Lower leg skin (tissue), 4 donors: ENCODE data around the gene PSG7. TPM values are rescaled to one million over a fixed set of nuclear protein-coding genes. Genes with fewer than 3 reads are reported as not detected.
"Not testable (repeated sequence)": the region's sequence is repeated elsewhere in the genome, so short reads cannot be mapped to it uniquely, and the experiment has no call there.

ENCODE experiments used
- DNase-seq, 2 donors: peaks; one replicate each; pipeline ENCODE4 v3.0.0-alpha.2; 2019; ENCODE audit warnings: low spot score in 2 of 2
- H3K4me3 ChIP-seq: fragments of 200-600 bp; sonication (generic); 2 replicates; pipeline ENCODE4 v1.5.1; 2017; ENCODE audit warnings: mild to moderate bottlenecking, low read depth; ENCODE audit not compliant: poor library complexity, severe bottlenecking
- POLR2A ChIP-seq, 2 donors: fragments of 450-650 bp; IDR thresholded peaks; one replicate each; pipeline ENCODE4 v1.6.1; 2016 to 2017; ENCODE audit warnings: antibody characterized with exemption in 2 of 2, mild to moderate bottlenecking in 1 of 2, moderate library complexity in 1 of 2
- WGBS, 2 donors: methylation state at CpG; one replicate each; pipeline ENCODE4 v1.1.5; 2018; 5-methylcytosine and 5-hydroxymethylcytosine counted together
- intact Hi-C: fragments of 100-400 bp; cut with DNase I; formaldehyde crosslinking; loops from one replicate; pipeline ENCODE4 v1.15.0; 2023; ENCODE audit warnings: low total_unique reads
- total RNA-seq, 4 donors: library from RNA; depleted of rRNA; stranded (reverse); fragments of >200 nt; gene quantifications; one replicate each; pipeline ENCODE4 v1.1.0, GENCODE V29; 2016
- TF ChIP-seq, protein P1 (sequence below), 3 donors: fragments of 450-650 bp; IDR thresholded peaks; one replicate each; pipeline ENCODE4 v1.5.1; 2016; ENCODE audit warnings: antibody characterized with exemption in 3 of 3, mild to moderate bottlenecking in 3 of 3, moderate library complexity in 2 of 3

The PSG7 gene
- total RNA-seq, 4 donors from 2014 or later = 0.25 to 7.4 (median 1.8) TPM

DNA sequence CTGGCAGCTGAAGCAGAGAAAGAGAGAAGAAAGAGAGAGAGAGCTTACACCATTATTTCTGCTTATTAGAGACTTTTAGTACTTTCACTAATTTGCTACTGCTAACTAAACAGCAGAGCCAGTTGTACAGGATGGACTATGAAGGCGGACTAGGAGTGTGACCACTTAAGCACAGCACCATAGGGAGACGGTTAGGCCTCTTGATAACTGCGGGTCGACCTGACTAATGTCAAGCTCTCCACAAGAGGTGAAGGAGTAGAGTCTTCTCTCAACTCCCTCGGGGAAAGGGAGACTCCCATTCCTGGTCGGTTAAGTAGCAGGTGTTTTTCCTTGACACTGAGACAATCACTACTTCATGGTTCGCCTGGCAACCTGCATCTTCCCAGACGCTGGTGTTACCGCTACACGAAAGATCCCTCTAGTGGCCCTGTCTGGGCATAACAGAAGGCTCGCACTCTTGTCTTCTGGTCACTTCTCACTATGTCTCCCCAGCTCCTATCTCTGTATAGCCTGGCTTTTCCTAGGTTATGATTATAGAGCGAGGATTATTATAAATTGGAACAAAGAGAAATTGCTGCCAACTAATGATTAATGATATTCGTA lies 5.3 kb upstream of the PSG7 start:
- no peak for TF ChIP-seq POLR2A (IDR thresholded peaks at IDR 0.05)
- TF ChIP-seq, protein P1, sequence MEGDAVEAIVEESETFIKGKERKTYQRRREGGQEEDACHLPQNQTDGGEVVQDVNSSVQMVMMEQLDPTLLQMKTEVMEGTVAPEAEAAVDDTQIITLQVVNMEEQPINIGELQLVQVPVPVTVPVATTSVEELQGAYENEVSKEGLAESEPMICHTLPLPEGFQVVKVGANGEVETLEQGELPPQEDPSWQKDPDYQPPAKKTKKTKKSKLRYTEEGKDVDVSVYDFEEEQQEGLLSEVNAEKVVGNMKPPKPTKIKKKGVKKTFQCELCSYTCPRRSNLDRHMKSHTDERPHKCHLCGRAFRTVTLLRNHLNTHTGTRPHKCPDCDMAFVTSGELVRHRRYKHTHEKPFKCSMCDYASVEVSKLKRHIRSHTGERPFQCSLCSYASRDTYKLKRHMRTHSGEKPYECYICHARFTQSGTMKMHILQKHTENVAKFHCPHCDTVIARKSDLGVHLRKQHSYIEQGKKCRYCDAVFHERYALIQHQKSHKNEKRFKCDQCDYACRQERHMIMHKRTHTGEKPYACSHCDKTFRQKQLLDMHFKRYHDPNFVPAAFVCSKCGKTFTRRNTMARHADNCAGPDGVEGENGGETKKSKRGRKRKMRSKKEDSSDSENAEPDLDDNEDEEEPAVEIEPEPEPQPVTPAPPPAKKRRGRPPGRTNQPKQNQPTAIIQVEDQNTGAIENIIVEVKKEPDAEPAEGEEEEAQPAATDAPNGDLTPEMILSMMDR (IDR thresholded peaks at IDR 0.05) = no peak
- no peak overlapping the region for H3K4me3 ChIP-seq
- intact Hi-C loops = no loop called here
- 40 to 47% methylated on average over 13 of the region's 13 CpGs for WGBS, 2 donors
- no peak for DNase-seq

DNA sequence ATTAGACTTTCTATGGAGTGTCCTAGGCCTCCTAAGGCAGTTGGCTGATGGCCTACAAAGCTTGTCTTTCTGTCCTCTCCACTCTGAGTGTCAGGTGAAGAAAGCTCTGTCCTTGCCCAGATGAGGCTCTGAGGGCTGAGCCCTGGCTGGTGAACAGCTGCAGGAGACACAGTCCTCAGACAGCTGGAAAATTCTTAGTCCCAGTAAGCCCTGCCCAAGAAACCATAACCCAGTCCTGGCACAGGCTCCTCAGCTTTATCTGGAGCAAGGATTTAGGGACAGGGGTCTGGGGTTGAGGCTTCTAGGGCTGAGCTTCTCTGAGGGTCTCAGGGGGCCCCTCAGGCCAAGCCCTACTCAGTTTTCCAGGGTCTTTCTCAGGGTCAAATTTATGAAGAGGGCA lies 2.3 kb downstream of the PSG7 start:
- H3K4me3 ChIP-seq, intact Hi-C loops, DNase-seq: not testable (repeated sequence)

DNA sequence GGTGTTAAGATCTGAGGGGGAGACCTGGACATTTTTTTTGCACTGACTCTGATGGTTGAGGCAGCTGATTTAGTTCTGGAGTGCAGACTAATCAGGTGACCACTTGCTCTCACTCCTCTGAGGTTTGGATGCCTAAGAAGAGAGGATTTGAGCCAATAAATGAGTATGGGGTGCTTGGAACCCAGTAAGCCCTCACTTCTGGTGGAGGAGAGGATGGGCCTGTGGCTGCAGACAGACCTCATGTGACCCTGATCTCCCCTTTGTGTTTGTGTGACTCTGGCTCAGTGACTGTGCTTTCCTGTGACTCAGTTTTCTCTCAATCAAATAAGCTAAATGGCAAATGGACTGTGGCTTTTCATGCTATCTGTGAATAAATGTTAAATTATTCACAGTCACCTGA lies 2.8 kb downstream of the PSG7 start:
- intact Hi-C loops, DNase-seq, H3K4me3 ChIP-seq: not testable (repeated sequence)

DNA sequence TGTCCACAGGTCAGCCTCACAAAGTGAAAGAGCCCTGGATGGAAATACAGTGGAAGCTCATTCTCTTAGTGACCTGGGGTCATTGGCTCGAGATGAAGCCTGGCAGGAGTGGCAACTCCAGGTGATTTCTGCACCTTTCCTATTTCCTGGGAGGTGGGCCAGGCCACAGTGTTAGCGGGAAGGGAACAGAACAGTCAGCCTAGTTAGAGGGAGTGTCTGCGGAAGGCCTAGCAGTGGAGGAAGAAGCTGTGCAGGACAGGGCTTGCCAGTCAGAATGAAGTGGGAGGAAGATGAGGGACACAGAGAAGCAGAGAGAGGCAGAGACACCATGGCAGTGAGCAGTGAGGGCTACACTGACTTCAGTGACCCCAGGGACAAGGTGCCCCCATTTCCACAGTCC lies 3.6 kb downstream of the PSG7 start:
- H3K4me3 ChIP-seq, intact Hi-C loops, DNase-seq: not testable (repeated sequence)
- 38 to 48% methylated on average over 3 of the region's 3 CpGs for WGBS, 2 donors

DNA sequence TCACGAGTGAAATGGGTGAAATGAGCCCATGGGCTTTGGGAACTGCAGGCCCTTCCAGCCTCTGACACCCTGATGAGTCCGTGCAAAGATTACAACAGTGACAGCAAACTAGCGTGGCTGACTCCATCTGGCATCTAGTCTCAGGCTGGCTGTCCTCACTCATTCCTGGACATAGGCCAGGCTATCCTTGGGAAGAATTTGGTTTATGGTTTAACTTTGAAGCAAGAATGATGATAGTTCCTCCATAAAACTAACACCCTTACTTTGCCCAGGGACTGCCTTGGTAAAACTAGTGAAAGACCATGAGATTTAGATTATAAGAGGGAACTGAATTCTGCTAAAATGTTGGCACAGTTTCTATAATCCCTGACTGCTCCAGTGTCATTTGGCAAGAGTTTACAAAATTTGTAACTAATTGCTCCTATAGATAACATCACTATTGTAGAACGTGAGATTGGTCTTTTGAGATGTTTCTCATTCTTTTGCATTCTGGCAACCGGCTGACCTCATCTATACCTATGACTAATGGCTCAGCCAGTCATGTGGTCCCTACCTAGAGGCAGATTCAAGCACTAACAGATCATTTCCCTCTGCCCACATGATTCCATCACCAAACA lies 4.4 kb downstream of the PSG7 start:
- DNase-seq, H3K4me3 ChIP-seq, intact Hi-C loops: not testable (repeated sequence)
- 24 to 41% methylated on average over 5 of the region's 5 CpGs for WGBS, 2 donors

DNA sequence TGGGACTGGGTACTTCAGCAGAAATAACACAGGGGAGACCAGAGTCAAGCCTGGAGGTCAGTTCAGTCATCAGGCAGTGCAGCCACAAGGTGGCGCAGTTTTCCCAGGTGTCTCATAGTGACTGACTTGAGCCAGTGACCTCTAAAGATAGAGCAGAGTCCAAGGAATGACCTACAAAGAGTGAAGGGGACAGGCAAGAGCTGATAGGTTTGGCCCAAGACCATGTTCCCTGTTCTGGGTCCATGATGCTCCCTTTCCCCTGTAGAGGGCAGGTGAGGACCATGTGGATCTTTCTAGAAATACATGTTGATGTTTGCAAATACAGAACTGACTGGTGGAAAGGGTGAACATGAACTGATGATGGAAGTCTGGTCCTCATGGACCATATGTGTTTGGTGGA lies 6.8 kb downstream of the PSG7 start:
- WGBS, 2 donors = 0% methylated on average over 1 of the region's 1 CpG
- DNase-seq, H3K4me3 ChIP-seq, intact Hi-C loops: not testable (repeated sequence)

DNA sequence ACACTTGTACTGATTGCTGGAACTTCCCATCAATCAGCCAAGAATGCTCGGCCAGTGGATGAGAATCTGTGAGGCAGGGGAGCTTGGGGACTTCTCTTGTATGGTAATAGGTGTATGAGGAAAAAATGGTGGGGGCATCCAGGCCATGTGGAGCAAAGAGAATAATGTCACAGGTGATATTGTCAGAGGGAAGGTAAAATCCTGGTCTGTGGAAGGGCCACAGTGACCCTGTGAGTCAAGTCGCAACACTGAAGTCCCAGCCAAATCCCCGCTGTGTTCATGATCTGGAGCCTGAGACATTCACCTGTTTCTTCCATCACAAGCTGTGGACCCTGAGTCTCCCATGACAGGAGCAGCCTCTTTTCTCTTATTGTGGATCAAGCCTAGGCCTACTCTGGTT lies 8.1 kb downstream of the PSG7 start:
- DNase-seq = no peak
- intact Hi-C loops = loop anchor here (10.0 kb wide), 1 partner anchor 156 kb away; the partner anchor contains the start of gene PSG2

DNA sequence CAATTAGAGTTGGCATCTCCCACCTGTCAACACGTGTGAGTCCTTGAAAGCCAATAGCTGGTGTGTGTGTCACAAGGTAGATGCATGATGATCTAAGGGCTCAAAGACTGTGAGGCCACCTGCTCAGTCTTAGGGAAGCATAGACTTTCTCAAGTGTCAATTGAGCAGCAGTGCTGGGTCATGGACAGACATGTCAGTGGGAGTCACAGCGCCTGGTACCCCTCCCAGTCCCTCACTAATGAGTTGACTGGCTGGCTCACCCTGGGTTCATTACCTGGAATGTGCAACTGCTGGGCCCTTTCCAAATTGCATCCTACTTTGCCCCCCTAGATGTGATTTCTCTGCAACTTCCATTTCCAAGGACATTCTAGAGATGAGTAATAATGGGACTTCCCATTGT lies 10.2 kb downstream of the PSG7 start:
- intact Hi-C loops = loop anchor here (10.0 kb wide), 1 partner anchor 158 kb away; the partner anchor contains the start of gene PSG2
- WGBS, 2 donors = 64 to 65% methylated on average over 2 of the region's 2 CpGs
- TF ChIP-seq POLR2A (IDR thresholded peaks at IDR 0.05) = no peak
- TF ChIP-seq, protein P1 (IDR thresholded peaks at IDR 0.05) = no peak
- no peak for DNase-seq
- no peak overlapping the region for H3K4me3 ChIP-seq

More for the DNA sequence above, 8.1 kb downstream of the PSG7 start:
- no peak for TF ChIP-seq POLR2A (IDR thresholded peaks at IDR 0.05)
- TF ChIP-seq, protein P1 (IDR thresholded peaks at IDR 0.05) = no peak
- WGBS, 2 donors = 83 to 85% methylated on average over 3 of the region's 3 CpGs
- H3K4me3 ChIP-seq = no peak overlapping the region

DNA sequence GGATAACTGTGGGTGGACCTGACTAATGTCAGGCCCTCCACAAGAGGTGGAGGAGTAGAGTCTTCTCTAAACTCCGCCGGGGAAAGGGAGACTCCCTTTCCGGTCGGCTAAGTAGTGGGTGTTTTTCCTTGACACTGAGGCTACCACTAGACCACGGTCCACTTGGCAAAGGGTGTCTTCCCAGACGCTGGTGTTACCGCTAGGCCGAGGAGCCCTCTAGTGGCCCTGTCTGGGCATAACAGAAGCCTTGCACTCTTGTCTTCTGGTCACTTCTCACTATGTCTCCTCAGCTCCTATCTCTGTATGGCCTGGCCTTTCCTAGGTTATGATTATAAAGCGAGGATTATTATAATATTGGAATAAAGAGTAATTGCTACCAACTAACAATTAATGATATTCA lies 13.9 kb downstream of the PSG7 start:
- 38 to 42% methylated on average over 9 of the region's 9 CpGs for WGBS, 2 donors
- intact Hi-C loops = loop anchor here (10.0 kb wide), 1 partner anchor 162 kb away; the partner anchor contains the start of gene PSG2
- H3K4me3 ChIP-seq, DNase-seq: not testable (repeated sequence)

DNA sequence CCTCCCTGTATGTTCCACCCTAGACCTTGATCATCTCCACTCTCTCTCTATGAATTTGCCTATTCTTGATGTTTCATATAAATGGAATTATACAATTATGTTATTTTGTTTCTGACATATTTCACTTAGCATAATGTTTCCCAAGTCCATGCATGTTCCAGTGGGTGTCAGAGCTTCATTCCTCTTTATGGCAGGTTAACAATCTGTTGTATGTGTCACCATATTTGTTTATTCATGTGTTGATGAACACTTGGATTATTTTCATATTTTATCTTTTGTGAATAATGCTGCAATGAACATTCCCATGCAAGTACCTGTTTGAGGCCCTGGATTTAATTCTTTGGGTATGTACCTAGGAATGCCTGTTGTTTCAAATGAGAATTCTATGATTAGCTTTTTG lies 16.0 kb downstream of the PSG7 start:
- intact Hi-C loops = loop anchor here (10.0 kb wide), 1 partner anchor 164 kb away; the partner anchor contains the start of gene PSG2

More for the DNA sequence above, 16.0 kb downstream of the PSG7 start:
- DNase-seq, H3K4me3 ChIP-seq: not testable (repeated sequence)
